ENCODE results near the gene ASIC4. TPM values are rescaled to one million over a fixed set of nuclear protein-coding genes. Genes with fewer than 3 reads are reported as not detected.

Gene ASIC4
- total RNA-seq, 2 experiments from 2014 or later: not detected

- CTCF ChIA-PET: interaction anchor here (0.7 to 2.0 kb wide), 6 partner anchors 13 to 120 kb away, joined by 3 to 6 read pairs (median 4); partner anchors contain the start of genes CHPF and GMPPA
- POLR2A ChIA-PET: no interaction called here
These were observed 8.9 kb downstream of the ASIC4 start for GRCh38 chr2:219523031-219523671.

- POLR2A ChIA-PET: no interaction called here
These were observed 10.5 kb downstream of the ASIC4 start for GRCh38 chr2:219524817-219525216.

GRCh38 chr2:219525533-219526232 lies 11.4 kb downstream of the ASIC4 start:
- POLR2A ChIA-PET: no interaction called here
- CTCF ChIA-PET: interaction anchor here (1.0 to 7.3 kb wide), 2 partner anchors 31 to 41 kb away, joined by 3 to 112 read pairs; partner anchors contain the start of gene GMPPA

More at GRCh38 chr2:219524817-219525216, 10.5 kb downstream of the ASIC4 start:
- CTCF ChIA-PET: interaction anchor here (1.0 to 2.0 kb wide), 2 partner anchors 40 to 122 kb away, joined by 3 to 6 read pairs; no protein-coding TSS in a partner anchor

- CTCF ChIA-PET: interaction anchor here (0.5 to 7.3 kb wide), 3 partner anchors 17 to 126 kb away, joined by 3 to 112 read pairs (median 3); partner anchors contain the start of gene GMPPA
- POLR2A ChIA-PET: no interaction called here
These were observed 12.2 kb downstream of the ASIC4 start for GRCh38 chr2:219526320-219527075.

GRCh38 chr2:219527076-219527394 lies 12.8 kb downstream of the ASIC4 start:
- ChIA-PET CTCF (interaction anchor here (0.5 to 7.3 kb wide), 4 partner anchors 13 to 126 kb away, joined by 3 to 112 read pairs (median 17); partner anchors contain the start of gene GMPPA), POLR2A (no interaction called here)

GRCh38 chr2:219527472-219527871 lies 13.2 kb downstream of the ASIC4 start:
- POLR2A ChIA-PET: no interaction called here
- CTCF ChIA-PET: interaction anchor here (1.1 to 7.3 kb wide), 5 partner anchors 13 to 59 kb away, joined by 3 to 112 read pairs (median 5); partner anchors contain the start of gene GMPPA

- ChIA-PET POLR2A (no interaction called here), CTCF (interaction anchor here (0.6 to 7.3 kb wide), 35 partner anchors 8 to 212 kb away, joined by 3 to 112 read pairs (median 5); partner anchors contain the start of genes CHPF, DES, DNPEP and GMPPA)
These were observed 16.0 kb downstream of the ASIC4 start for GRCh38 chr2:219530048-219530963.

- POLR2A ChIA-PET: no interaction called here
- CTCF ChIA-PET: interaction anchor here (0.6 to 7.3 kb wide), 6 partner anchors 8 to 129 kb away, joined by 3 to 112 read pairs (median 20); partner anchors contain the start of genes CHPF, GMPPA and TMEM198
These were observed 17.5 kb downstream of the ASIC4 start for GRCh38 chr2:219531639-219532377.

- CTCF ChIA-PET: interaction anchor here (0.6 to 7.3 kb wide), 5 partner anchors 8 to 129 kb away, joined by 3 to 112 read pairs (median 31); partner anchors contain the start of gene GMPPA
- POLR2A ChIA-PET: no interaction called here
These were observed 18.0 kb downstream of the ASIC4 start for GRCh38 chr2:219532378-219532649.

GRCh38 chr2:219533930-219534661 lies 19.8 kb downstream of the ASIC4 start:
- POLR2A ChIA-PET: no interaction called here
- CTCF ChIA-PET: interaction anchor here (1.2 to 5.7 kb wide), 4 partner anchors 24 to 131 kb away, joined by 3 to 58 read pairs (median 4); no protein-coding TSS in a partner anchor

GRCh38 chr2:219536425-219536824 lies 22.1 kb downstream of the ASIC4 start:
- ChIA-PET POLR2A (no interaction called here), CTCF (interaction anchor here (1.7 to 1.9 kb wide), 2 partner anchors 41 to 60 kb away, joined by 3 to 5 read pairs; a partner anchor contains a TSS)

GRCh38 chr2:219536967-219537366 lies 22.7 kb downstream of the ASIC4 start:
- CTCF ChIA-PET: interaction anchor here (1.3 to 1.9 kb wide), 3 partner anchors 42 to 135 kb away, joined by 3 to 5 read pairs (median 4); a partner anchor contains a TSS
- POLR2A ChIA-PET: no interaction called here

- CTCF ChIA-PET: interaction anchor here (1.3 to 1.9 kb wide), 2 partner anchors 43 to 136 kb away, joined by 4 to 5 read pairs; a partner anchor contains a TSS
- POLR2A ChIA-PET: no interaction called here
These were observed 23.6 kb downstream of the ASIC4 start for GRCh38 chr2:219537657-219538488.

GRCh38 chr2:219538504-219538951 lies 24.2 kb downstream of the ASIC4 start:
- CTCF ChIA-PET: interaction anchor here (3.5 to 3.7 kb wide), 2 partner anchors 9 to 104 kb away, joined by 14 to 31 read pairs; no protein-coding TSS in a partner anchor
- POLR2A ChIA-PET: no interaction called here

- POLR2A ChIA-PET: no interaction called here
- CTCF ChIA-PET: interaction anchor here (1.2 to 3.7 kb wide), 4 partner anchors 9 to 150 kb away, joined by 3 to 31 read pairs (median 14); a partner anchor contains a TSS
These were observed 24.9 kb downstream of the ASIC4 start for GRCh38 chr2:219538956-219539788.

Measured in activated CD8-positive, alpha-beta memory T cell treated with anti-CD3 and anti-CD28 coated beads for 36 hours (primary cell).